GM19043 (cell line): ENCODE results near the gene BTBD9.

ENCODE experiments used
- ATAC-seq: cut with Tn5 transposase; IDR thresholded peaks from one replicate; pipeline ENCODE4 v1.9.1; 2021; ENCODE audit warnings: low read depth; ENCODE audit not compliant: unreplicated experiment

BTBD9 gene

GRCh38 chr6:38603496-38603895 is 36.2 kb downstream of the BTBD9 start:
- ATAC-seq, result no peak

- no peak for ATAC-seq
These were observed 39.7 kb downstream of the BTBD9 start for GRCh38 chr6:38599966-38600550.

- ATAC-seq, result no peak
These were observed 40.5 kb downstream of the BTBD9 start for GRCh38 chr6:38599261-38599660.

- ATAC-seq, result no peak
These were observed 45.6 kb downstream of the BTBD9 start for GRCh38 chr6:38593998-38594665.

- ATAC-seq, result no peak
These were observed 46.3 kb downstream of the BTBD9 start for GRCh38 chr6:38593409-38593808.

GRCh38 chr6:38591439-38591838 is 48.3 kb downstream of the BTBD9 start:
- no peak for ATAC-seq

GRCh38 chr6:38589367-38589720 is 50.4 kb downstream of the BTBD9 start:
- no peak for ATAC-seq

GRCh38 chr6:38588631-38589366 is 50.9 kb downstream of the BTBD9 start:
- ATAC-seq, result no peak

- ATAC-seq, result no peak
These were observed 51.9 kb downstream of the BTBD9 start for GRCh38 chr6:38587766-38588362.

GRCh38 chr6:38586992-38587391 is 52.7 kb downstream of the BTBD9 start:
- ATAC-seq, result no peak

- no peak for ATAC-seq
These were observed 55.0 kb downstream of the BTBD9 start for GRCh38 chr6:38584731-38585130.

- no peak for ATAC-seq
These were observed 56.2 kb downstream of the BTBD9 start for GRCh38 chr6:38583523-38583922.

GRCh38 chr6:38580030-38580429 is 59.7 kb downstream of the BTBD9 start:
- ATAC-seq, result no peak

- ATAC-seq, result no peak
These were observed 60.6 kb downstream of the BTBD9 start for GRCh38 chr6:38579010-38579628.

GRCh38 chr6:38578075-38578474 is 61.7 kb downstream of the BTBD9 start:
- ATAC-seq, result no peak

- ATAC-seq, result no peak
These were observed 62.2 kb downstream of the BTBD9 start for GRCh38 chr6:38577492-38577891.

- ATAC-seq, result no peak
These were observed 65.8 kb downstream of the BTBD9 start for GRCh38 chr6:38573801-38574395.

GRCh38 chr6:38572186-38572813 is 67.4 kb downstream of the BTBD9 start:
- ATAC-seq, result peak; percentile 74

GRCh38 chr6:38571721-38572120 is 68.0 kb downstream of the BTBD9 start:
- ATAC-seq, result no peak

GRCh38 chr6:38570750-38571149 is 69.0 kb downstream of the BTBD9 start:
- no peak for ATAC-seq
